OCI-LY7 (cell line): ENCODE measurements around the gene MPEG1. TPM values are rescaled to one million over a fixed set of nuclear protein-coding genes. Genes with fewer than 3 reads are reported as not detected.

Experiments
- BruUV-seq: library from RNA; stranded (reverse); fragments of 400-500 nt; replicated peaks from 2 replicates; lab custom pipeline; 2021; lab: Mats Ljungman, UMichigan
- CTCF ChIA-PET: fragments of 300-600 bp; sonication (Branson Sonifier 250); formaldehyde crosslinking; loops from one replicate; lab custom pipeline; 2022; ENCODE audit warnings: antibody characterized with exemption; ENCODE audit not compliant: unreplicated experiment; lab: Charles Lee
- POLR2A ChIA-PET: fragments of 300-600 bp; sonication (Branson Sonifier 250); formaldehyde crosslinking; loops from one replicate; lab custom pipeline; 2022; ENCODE audit warnings: antibody characterized with exemption; lab: Charles Lee
- DNase-seq: peaks from one replicate; pipeline ENCODE4 v3.0.0-alpha.2; 2015; ENCODE audit warnings: low spot score
- H2AFZ ChIP-seq: fragments of 200-600 bp; sonication (generic), shearing (Covaris generic); 2 replicates; pipeline ENCODE4 v1.6.1; 2014; ENCODE audit warnings: mild to moderate bottlenecking, antibody characterized with exemption, low read length, moderate library complexity
- H3K27ac ChIP-seq: fragments of 200-600 bp; sonication (generic); 2 replicates; pipeline ENCODE4 v1.5.1; 2014; ENCODE audit warnings: mixed run types, low read depth, mild to moderate bottlenecking, moderate library complexity, low read length, inconsistent platforms; ENCODE audit not compliant: poor library complexity, severe bottlenecking
- H3K36me3 ChIP-seq: fragments of 200-600 bp; sonication (generic); 2 replicates; pipeline ENCODE4 v1.6.1; 2014; ENCODE audit warnings: mild to moderate bottlenecking, antibody characterized with exemption, low read length, moderate library complexity, mixed read lengths; ENCODE audit not compliant: insufficient read depth
- H3K4me1 ChIP-seq: fragments of 200-600 bp; sonication (generic); 2 replicates; pipeline ENCODE4 v1.5.1; 2014; ENCODE audit warnings: mild to moderate bottlenecking, low read length; ENCODE audit not compliant: insufficient read depth, poor library complexity, severe bottlenecking
- H3K4me2 ChIP-seq: fragments of 200-600 bp; sonication (generic); 2 replicates; pipeline ENCODE4 v1.6.1; 2014; ENCODE audit warnings: mild to moderate bottlenecking, low read length
- H3K4me3 ChIP-seq: fragments of 200-600 bp; sonication (generic); 2 replicates; pipeline ENCODE4 v1.5.1; 2014; ENCODE audit warnings: mild to moderate bottlenecking, low read depth, low read length; ENCODE audit not compliant: poor library complexity, severe bottlenecking
- H3K79me2 ChIP-seq: fragments of 200-600 bp; sonication (generic); 2 replicates; pipeline ENCODE4 v1.6.1; 2016; ENCODE audit warnings: low read depth, mild to moderate bottlenecking, low read length, moderate library complexity, mixed read lengths; ENCODE audit not compliant: insufficient read depth
- H3K9me2 ChIP-seq: fragments of 200-600 bp; sonication (generic); 2 replicates; pipeline ENCODE4 v1.6.1; 2016; ENCODE audit warnings: mild to moderate bottlenecking, low read length, mixed read lengths; ENCODE audit not compliant: insufficient read depth
- H3K9me3 ChIP-seq: fragments of 200-600 bp; sonication (generic); 2 replicates; pipeline ENCODE4 v1.6.1; 2014; ENCODE audit warnings: mild to moderate bottlenecking, mixed run types, low read length, mixed read lengths
- H4K20me1 ChIP-seq: fragments of 200-600 bp; sonication (generic); 2 replicates; pipeline ENCODE4 v1.6.1; 2014; ENCODE audit warnings: mild to moderate bottlenecking, antibody characterized with exemption, low read length, moderate library complexity, mixed read lengths; ENCODE audit not compliant: insufficient read depth
- CTCF ChIP-seq: fragments of 200-600 bp; sonication (generic); conservative IDR thresholded peaks from 2 replicates; pipeline ENCODE4 v1.5.1; 2014; ENCODE audit warnings: mild to moderate bottlenecking, antibody characterized with exemption, low read length, moderate library complexity, mixed read lengths
- EZH2phosphoT487 ChIP-seq: fragments of 200-600 bp; sonication (generic); IDR thresholded peaks from 2 replicates; pipeline ENCODE4 v1.6.1; 2018; ENCODE audit warnings: low read depth, borderline replicate concordance, mild to moderate bottlenecking, mixed run types, antibody characterized with exemption, low read length, moderate library complexity, mixed read lengths
- intact Hi-C: fragments of 100-400 bp; cut with micrococcal nuclease; formaldehyde crosslinking; loops from one replicate; pipeline ENCODE4 v1.10.0; 2022; ENCODE audit not compliant: unreplicated experiment
- total RNA-seq, 2 experiments: library from RNA; depleted of rRNA in 1 of 2; stranded (reverse); fragments of >200 nt in 1 of 2; shearing (Covaris generic) in 1 of 2; gene quantifications; 2 replicates each; pipeline ENCODE4 v1.2.3, GENCODE V29; 2014 to 2022

The MPEG1 gene
- total RNA-seq, 2 experiments from 2014 or later = 0.06 to 12.4 TPM

GRCh38 chr11:59240322-59240721 is 27.6 kb upstream of the MPEG1 start:
- H3K4me1 ChIP-seq = no peaks in the 10 kb centered on the region
- no peak for DNase-seq
- no peak overlapping the region for H3K27ac ChIP-seq
- TF ChIP-seq CTCF = no peak
- TF ChIP-seq EZH2phosphoT487 = no peak
- peaks cover 34% of the 10 kb centered on the region; the same call in 1 of the 2 replicates for H3K9me3 ChIP-seq
- no TSS peak for BruUV-seq
- H3K4me3 ChIP-seq = no peak overlapping the region
- no peaks in the 10 kb centered on the region for H3K36me3 ChIP-seq
- no peaks in the 10 kb centered on the region for H4K20me1 ChIP-seq
- CTCF ChIA-PET = no interaction called here
- no peak overlapping the region for H2AFZ ChIP-seq
- POLR2A ChIA-PET = interaction anchor here (0.7 kb wide), 1 partner anchor 853 kb away, joined by 3 read pairs; no protein-coding TSS in a partner anchor
- H3K9me2 ChIP-seq = no peaks in the 10 kb centered on the region
- H3K4me2 ChIP-seq = no peak overlapping the region
- H3K79me2 ChIP-seq = no peaks in the 10 kb centered on the region
- intact Hi-C loops = no loop called here

DNA sequence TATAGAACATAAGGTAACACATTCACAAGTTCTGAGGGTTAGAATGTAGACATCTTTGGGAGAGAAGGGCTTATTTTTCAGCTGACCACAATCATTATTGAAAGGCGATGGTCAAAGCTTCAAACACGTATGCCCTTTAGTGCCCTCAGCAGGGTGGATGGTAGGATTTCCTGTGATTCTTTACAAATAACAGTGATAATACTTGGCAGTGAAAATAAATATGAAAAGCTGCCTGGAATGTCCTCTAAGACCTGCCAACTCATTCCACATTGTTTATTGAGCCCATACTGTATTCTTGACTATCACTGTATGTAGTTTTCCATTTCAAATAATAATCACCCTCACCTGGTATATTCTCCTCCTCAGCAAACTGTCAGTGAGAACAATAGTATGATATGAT is 13.7 kb upstream of the MPEG1 start:
- H3K36me3 ChIP-seq = no peaks in the 10 kb centered on the region
- H2AFZ ChIP-seq = no peak overlapping the region
- H3K4me1 ChIP-seq = no peaks in the 10 kb centered on the region
- no peaks in the 10 kb centered on the region for H3K79me2 ChIP-seq
- no peak overlapping the region for H3K4me2 ChIP-seq
- H3K27ac ChIP-seq = no peak overlapping the region
- no peaks in the 10 kb centered on the region for H4K20me1 ChIP-seq
- no peaks in the 10 kb centered on the region for H3K9me2 ChIP-seq
- BruUV-seq = no TSS peak
- no peak for DNase-seq
- ChIA-PET CTCF (interaction anchor here (0.6 kb wide), 1 partner anchor 23 kb away, joined by 3 read pairs; no protein-coding TSS in a partner anchor), POLR2A (no interaction called here)
- H3K9me3 ChIP-seq = peaks cover 9% of the 10 kb centered on the region; the same call in 1 of the 2 replicates
- no peak overlapping the region for H3K4me3 ChIP-seq
- TF ChIP-seq CTCF (no peak), EZH2phosphoT487 (no peak)
- intact Hi-C loops = no loop called here

- Histone ChIP-seq H3K4me1 (peaks cover 4% of the 10 kb centered on the region), H3K4me2 (no peak overlapping the region), H4K20me1 (no peaks in the 10 kb centered on the region), H3K79me2 (no peaks in the 10 kb centered on the region), H3K9me3 (no peaks in the 10 kb centered on the region), H3K27ac (no peak overlapping the region), H3K4me3 (no peak overlapping the region), H3K9me2 (no peaks in the 10 kb centered on the region), H3K36me3 (no peaks in the 10 kb centered on the region), H2AFZ (no peak overlapping the region)
- POLR2A ChIA-PET = interaction anchor here (1.0 kb wide), 1 partner anchor 23 kb away, joined by 3 read pairs; no protein-coding TSS in a partner anchor
- CTCF ChIA-PET = interaction anchor here (0.9 kb wide), 1 partner anchor 39 kb away, joined by 6 read pairs; no protein-coding TSS in a partner anchor
- BruUV-seq = no TSS peak
- intact Hi-C loops = no loop called here
- TF ChIP-seq EZH2phosphoT487 (no peak), CTCF (no peak)
- no peak for DNase-seq
Observed at GRCh38 chr11:59225017-59225416, 12.3 kb upstream of the MPEG1 start.
